SU-DHL-6 (cell line): Measurements from ENCODE around the gene MYO7B.

Experiments used
- H2AFZ ChIP-seq: fragments of 200-600 bp; sonication (generic); 2 replicates; pipeline ENCODE4 v1.6.1; 2014; ENCODE audit warnings: low read depth, mild to moderate bottlenecking, moderate library complexity, mixed read lengths, antibody characterized with exemption, low read length; ENCODE audit not compliant: severe bottlenecking
- H3F3A ChIP-seq: fragments of 200-600 bp; shearing (Covaris generic); 2 replicates; pipeline ENCODE4 v1.6.0; 2016; ENCODE audit warnings: antibody characterized with exemption, mild to moderate bottlenecking; ENCODE audit not compliant: insufficient read depth
- H3K27ac ChIP-seq: fragments of 200-600 bp; sonication (generic); 2 replicates; pipeline ENCODE4 v1.5.1; 2016; ENCODE audit warnings: low read depth, mild to moderate bottlenecking, low read length, moderate library complexity, mixed read lengths
- H3K27me3 ChIP-seq: fragments of 200-600 bp; sonication (generic), shearing (Covaris generic); 2 replicates; pipeline ENCODE4 v1.6.0; 2014; ENCODE audit warnings: mild to moderate bottlenecking, low read length
- H3K36me3 ChIP-seq: fragments of 200-600 bp; sonication (generic); 2 replicates; pipeline ENCODE4 v1.6.1; 2014; ENCODE audit warnings: mild to moderate bottlenecking, low read length, mixed read lengths
- H3K4me2 ChIP-seq: fragments of 300-600, 200-600 bp; shearing (Covaris generic), sonication (generic); 2 replicates; pipeline ENCODE4 v1.6.0; 2014; ENCODE audit warnings: low read length, low read depth, mild to moderate bottlenecking; ENCODE audit not compliant: poor library complexity, severe bottlenecking
- H3K4me3 ChIP-seq: fragments of 200-600 bp; sonication (generic); 2 replicates; pipeline ENCODE4 v1.5.1; 2014; ENCODE audit warnings: antibody characterized with exemption, low read length, mild to moderate bottlenecking, mixed read lengths; ENCODE audit not compliant: insufficient read depth, poor library complexity, severe bottlenecking
- H3K79me2 ChIP-seq: fragments of 200-600 bp; sonication (generic); 2 replicates; pipeline ENCODE4 v1.6.1; 2014; ENCODE audit warnings: mild to moderate bottlenecking, low read length, moderate library complexity; ENCODE audit not compliant: insufficient read depth
- H3K9ac ChIP-seq: fragments of 200-600 bp; sonication (generic); 2 replicates; pipeline ENCODE4 v1.7.0; 2014; ENCODE audit warnings: mild to moderate bottlenecking, low read length
- H3K9me2 ChIP-seq: fragments of 200-600 bp; sonication (generic); replicated peaks from 2 replicates; pipeline ENCODE4 v1.6.1; 2014; ENCODE audit warnings: low read length; ENCODE audit not compliant: insufficient read depth
- H3K9me3 ChIP-seq: fragments of 200-600 bp; sonication (generic); 2 replicates; pipeline ENCODE4 v1.6.1; 2014; ENCODE audit warnings: low read length, mixed read lengths; ENCODE audit not compliant: insufficient read depth
- H4K20me1 ChIP-seq: fragments of 200-600 bp; sonication (generic); 2 replicates; pipeline ENCODE4 v1.6.1; 2014; ENCODE audit warnings: low read depth, mild to moderate bottlenecking, antibody characterized with exemption, low read length, moderate library complexity, mixed read lengths
- CTCF ChIP-seq: fragments of 200-600 bp; sonication (generic); IDR thresholded peaks from one replicate; pipeline ENCODE4 v1.5.1; 2017; ENCODE audit warnings: antibody characterized with exemption, mild to moderate bottlenecking, low read length, moderate library complexity; ENCODE audit not compliant: insufficient read depth, poor library complexity, severe bottlenecking
- EZH2phosphoT487 ChIP-seq: fragments of 200-600 bp; sonication (generic), shearing (Covaris generic); conservative IDR thresholded peaks from 2 replicates; pipeline ENCODE4 v1.6.1; 2018; ENCODE audit warnings: mild to moderate bottlenecking, antibody characterized with exemption, low read length, moderate library complexity, mixed read lengths

The MYO7B gene

GRCh38 chr2:127584516-127585033 lies 49.1 kb downstream of the MYO7B start:
- TF ChIP-seq EZH2phosphoT487, result no peak
- TF ChIP-seq CTCF, result no peak
- no peaks in the 10 kb centered on the region for H3F3A ChIP-seq
- no peaks in the 10 kb centered on the region for H3K79me2 ChIP-seq
- H3K36me3 ChIP-seq, result no peaks in the 10 kb centered on the region
- no peaks in the 10 kb centered on the region for H3K9me2 ChIP-seq
- H3K4me3 ChIP-seq, result no peak overlapping the region
- H3K4me2 ChIP-seq, result no peak overlapping the region
- no peak overlapping the region for H3K27ac ChIP-seq
- no peaks in the 10 kb centered on the region for H4K20me1 ChIP-seq
- no peaks in the 10 kb centered on the region for H3K9me3 ChIP-seq
- no peaks in the 10 kb centered on the region for H3K27me3 ChIP-seq
- no peak overlapping the region for H2AFZ ChIP-seq
- no peak overlapping the region for H3K9ac ChIP-seq

GRCh38 chr2:127585270-127585807 lies 49.9 kb downstream of the MYO7B start:
- H3K4me3 ChIP-seq, result no peak overlapping the region
- no peaks in the 10 kb centered on the region for H3F3A ChIP-seq
- H3K9me3 ChIP-seq, result no peaks in the 10 kb centered on the region
- H3K9ac ChIP-seq, result no peak overlapping the region
- H3K4me2 ChIP-seq, result no peak overlapping the region
- no peaks in the 10 kb centered on the region for H4K20me1 ChIP-seq
- H3K9me2 ChIP-seq, result no peaks in the 10 kb centered on the region
- H3K36me3 ChIP-seq, result no peaks in the 10 kb centered on the region
- H3K27me3 ChIP-seq, result no peaks in the 10 kb centered on the region
- H3K79me2 ChIP-seq, result no peaks in the 10 kb centered on the region
- no peak overlapping the region for H2AFZ ChIP-seq
- no peak overlapping the region for H3K27ac ChIP-seq
- no peak for TF ChIP-seq CTCF
- no peak for TF ChIP-seq EZH2phosphoT487

GRCh38 chr2:127586136-127586535 lies 50.7 kb downstream of the MYO7B start:
- Histone ChIP-seq H3K36me3 (no peaks in the 10 kb centered on the region), H3K9ac (no peak overlapping the region), H3K4me3 (no peak overlapping the region), H4K20me1 (no peaks in the 10 kb centered on the region), H3K27me3 (no peaks in the 10 kb centered on the region), H3K27ac (no peak overlapping the region), H3K4me2 (no peak overlapping the region), H3K9me2 (no peaks in the 10 kb centered on the region), H3K79me2 (no peaks in the 10 kb centered on the region), H3K9me3 (no peaks in the 10 kb centered on the region), H2AFZ (no peak overlapping the region), H3F3A (no peaks in the 10 kb centered on the region)
- TF ChIP-seq EZH2phosphoT487 (no peak), CTCF (no peak)
